ENCODE measurements around the gene RHEX. TPM values are rescaled to one million over a fixed set of nuclear protein-coding genes. Genes with fewer than 3 reads are reported as not detected.

RHEX gene
- total and polyA plus RNA-seq, 2 donors (not counting 1 experiment from before 2014, with no cell fraction given), result 1.8 to 12.8 TPM

GRCh38 chr1:206013026-206013795, 39.8 kb upstream of the RHEX start:
- peak overlapping the region in 1 of 2 donors; percentile 87 for H3K27ac ChIP-seq (ENCODE audit: low read length in 2 of 2)
- H3K4me1 ChIP-seq (ENCODE audit: control insufficient read depth in 2 of 2, insufficient read depth in 2 of 2, low read length in 2 of 2), result peaks cover 21 to 24% of the 10 kb centered on the region in 2 donors
- DNase-seq, result peak; percentile 34
- ChIA-PET POLR2A (no interaction called here), CTCF (interaction anchor here (0.6 to 1.8 kb wide), 9 partner anchors 17 to 302 kb away, joined by 3 to 7 read pairs (median 3); no protein-coding TSS in a partner anchor)
- H3K9me3 ChIP-seq (ENCODE audit: control extremely low read depth in 1 of 3, control insufficient read depth in 2 of 3, insufficient read depth in 1 of 3, low read length in 2 of 3), result no peaks in the 10 kb centered on the region
- no peaks in the 10 kb centered on the region for H3K36me3 ChIP-seq (replicated peaks in 1 of 2; ENCODE audit: control extremely low read depth in 1 of 2, control insufficient read depth in 1 of 2, extremely low read depth in 1 of 2, insufficient read depth in 2 of 2, low read length in 1 of 2)
- intact Hi-C loops (cut with micrococcal nuclease), result loop anchor here (2.0 kb wide), 1 partner anchor 22 kb away; no protein-coding TSS in a partner anchor
- Mint-ChIP-seq H3K4me1 (peaks cover 32% of the 10 kb centered on the region), H3K27me3 (no peaks in the 10 kb centered on the region), H3K27ac (peak overlapping the region; percentile 95), H3K9me3 (ENCODE audit: insufficient read depth) (no peaks in the 10 kb centered on the region), H3K4me3 (peak overlapping the region; percentile 81)
- H2AFZ ChIP-seq (ENCODE audit: insufficient read depth, low read depth, low read length, poor library complexity, severe bottlenecking), result no peak overlapping the region
- H4K20me1 ChIP-seq (ENCODE audit: control insufficient read depth, insufficient read depth, low read length, poor library complexity, severe bottlenecking), result no peaks in the 10 kb centered on the region
- peak overlapping the region; percentile 56 for H3K9ac ChIP-seq (ENCODE audit: low read length)
- TF ChIP-seq EZH2 (IDR thresholded peaks at IDR 0.05; ENCODE audit: borderline replicate concordance, insufficient read depth, low read depth, low read length, poor library complexity, severe bottlenecking), result no peak
- TF ChIP-seq, protein P1, sequence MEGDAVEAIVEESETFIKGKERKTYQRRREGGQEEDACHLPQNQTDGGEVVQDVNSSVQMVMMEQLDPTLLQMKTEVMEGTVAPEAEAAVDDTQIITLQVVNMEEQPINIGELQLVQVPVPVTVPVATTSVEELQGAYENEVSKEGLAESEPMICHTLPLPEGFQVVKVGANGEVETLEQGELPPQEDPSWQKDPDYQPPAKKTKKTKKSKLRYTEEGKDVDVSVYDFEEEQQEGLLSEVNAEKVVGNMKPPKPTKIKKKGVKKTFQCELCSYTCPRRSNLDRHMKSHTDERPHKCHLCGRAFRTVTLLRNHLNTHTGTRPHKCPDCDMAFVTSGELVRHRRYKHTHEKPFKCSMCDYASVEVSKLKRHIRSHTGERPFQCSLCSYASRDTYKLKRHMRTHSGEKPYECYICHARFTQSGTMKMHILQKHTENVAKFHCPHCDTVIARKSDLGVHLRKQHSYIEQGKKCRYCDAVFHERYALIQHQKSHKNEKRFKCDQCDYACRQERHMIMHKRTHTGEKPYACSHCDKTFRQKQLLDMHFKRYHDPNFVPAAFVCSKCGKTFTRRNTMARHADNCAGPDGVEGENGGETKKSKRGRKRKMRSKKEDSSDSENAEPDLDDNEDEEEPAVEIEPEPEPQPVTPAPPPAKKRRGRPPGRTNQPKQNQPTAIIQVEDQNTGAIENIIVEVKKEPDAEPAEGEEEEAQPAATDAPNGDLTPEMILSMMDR (IDR thresholded peaks at IDR 0.05), result no peak
- H3K27me3 ChIP-seq (replicated peaks in 1 of 4; ENCODE audit: control extremely low read depth in 1 of 4, control insufficient read depth in 3 of 4, insufficient read depth in 4 of 4, low read length in 3 of 4), result no peaks in the 10 kb centered on the region
- H3K79me2 ChIP-seq (ENCODE audit: control insufficient read depth, insufficient read depth, low read length), result no peaks in the 10 kb centered on the region
- H3K4me2 ChIP-seq (replicated peaks; ENCODE audit: low read depth, low read length, poor library complexity, severe bottlenecking), result peak overlapping the region; percentile 75
- WGBS (ENCODE audit: insufficient coverage), result 27% methylated on average over 5 of the region's 6 CpGs
- H3K4me3 ChIP-seq (ENCODE audit: control extremely low read depth in 1 of 5, extremely low read depth in 1 of 5, insufficient read depth in 1 of 5, low read depth in 2 of 5, low read length in 4 of 5), result peak overlapping the region in 1 of 5 experiments; percentile 10
- ATAC-seq (ENCODE audit: low read depth), result no peak

GRCh38 chr1:206014601-206015000, 38.4 kb upstream of the RHEX start:
- H3K4me1 ChIP-seq (ENCODE audit: control insufficient read depth in 2 of 2, insufficient read depth in 2 of 2, low read length in 2 of 2), result peaks cover 21 to 24% of the 10 kb centered on the region in 2 donors
- CTCF ChIA-PET, result interaction anchor here (1.1 kb wide), 1 partner anchor 222 kb away, joined by 4 read pairs; no protein-coding TSS in a partner anchor
- no peaks in the 10 kb centered on the region for H3K27me3 ChIP-seq (replicated peaks in 1 of 4; ENCODE audit: control extremely low read depth in 1 of 4, control insufficient read depth in 3 of 4, insufficient read depth in 4 of 4, low read length in 3 of 4)
- H4K20me1 ChIP-seq (ENCODE audit: control insufficient read depth, insufficient read depth, low read length, poor library complexity, severe bottlenecking), result no peaks in the 10 kb centered on the region
- no peaks in the 10 kb centered on the region for H3K9me3 Mint-ChIP-seq (ENCODE audit: insufficient read depth)
- H3K79me2 ChIP-seq (ENCODE audit: control insufficient read depth, insufficient read depth, low read length), result no peaks in the 10 kb centered on the region
- TF ChIP-seq, protein P1 (IDR thresholded peaks at IDR 0.05), result no peak
- no peak for TF ChIP-seq EZH2 (IDR thresholded peaks at IDR 0.05; ENCODE audit: borderline replicate concordance, insufficient read depth, low read depth, low read length, poor library complexity, severe bottlenecking)
- intact Hi-C loops (cut with micrococcal nuclease), result no loop called here
- peak overlapping the region; percentile 46 for H3K27ac Mint-ChIP-seq
- no peaks in the 10 kb centered on the region for H3K36me3 ChIP-seq (replicated peaks in 1 of 2; ENCODE audit: control extremely low read depth in 1 of 2, control insufficient read depth in 1 of 2, extremely low read depth in 1 of 2, insufficient read depth in 2 of 2, low read length in 1 of 2)
- DNase-seq (no peak), ATAC-seq (ENCODE audit: low read depth) (no peak)
- no peak overlapping the region for H3K4me3 Mint-ChIP-seq
- no peak overlapping the region for H3K27ac ChIP-seq (ENCODE audit: low read length in 2 of 2)
- H3K4me1 Mint-ChIP-seq, result peaks cover 32% of the 10 kb centered on the region
- H3K9ac ChIP-seq (ENCODE audit: low read length), result no peak overlapping the region
- no peaks in the 10 kb centered on the region for H3K27me3 Mint-ChIP-seq
- 100% methylated on average over 2 of the region's 5 CpGs for WGBS (ENCODE audit: insufficient coverage)
- H3K4me2 ChIP-seq (replicated peaks; ENCODE audit: low read depth, low read length, poor library complexity, severe bottlenecking), result no peak overlapping the region
- no peak overlapping the region for H3K4me3 ChIP-seq (ENCODE audit: control extremely low read depth in 1 of 5, extremely low read depth in 1 of 5, insufficient read depth in 1 of 5, low read depth in 2 of 5, low read length in 4 of 5)
- H2AFZ ChIP-seq (ENCODE audit: insufficient read depth, low read depth, low read length, poor library complexity, severe bottlenecking), result no peak overlapping the region
- no peaks in the 10 kb centered on the region for H3K9me3 ChIP-seq (ENCODE audit: control extremely low read depth in 1 of 3, control insufficient read depth in 2 of 3, insufficient read depth in 1 of 3, low read length in 2 of 3)
- POLR2A ChIA-PET, result no interaction called here
